T47D (cell line): ENCODE measurements around the gene MGAT5.

ENCODE experiments used
- DNase-seq, 2 experiments: peaks; one replicate each; pipeline versions ENCODE4 v3.0.0 to v3.0.0-alpha.2; 2011 to 2012; ENCODE audit warnings: low read depth in 1 of 2, low spot score in 1 of 2
- JUND ChIP-seq: IDR thresholded peaks from 2 replicates; pipeline ENCODE4 v1.6.1; 2012; ENCODE audit warnings: low read depth
- in situ Hi-C: cut with HindIII; loops from 2 replicates; pipeline ENCODE4 v1.10.0; 2016; ENCODE audit warnings: low sequenced_read_pairs, low pct_unique_long_range_greater_than_20kb

Gene MGAT5

GRCh38 chr2:134348760-134349159, 94.9 kb downstream of the MGAT5 start:
- DNase-seq = no peak
- in situ Hi-C loops = no loop called here
- TF ChIP-seq JUND = no peak

GRCh38 chr2:134351016-134351415, 97.1 kb downstream of the MGAT5 start:
- DNase-seq = no peak
- in situ Hi-C loops = no loop called here
- TF ChIP-seq JUND = no peak

DNA sequence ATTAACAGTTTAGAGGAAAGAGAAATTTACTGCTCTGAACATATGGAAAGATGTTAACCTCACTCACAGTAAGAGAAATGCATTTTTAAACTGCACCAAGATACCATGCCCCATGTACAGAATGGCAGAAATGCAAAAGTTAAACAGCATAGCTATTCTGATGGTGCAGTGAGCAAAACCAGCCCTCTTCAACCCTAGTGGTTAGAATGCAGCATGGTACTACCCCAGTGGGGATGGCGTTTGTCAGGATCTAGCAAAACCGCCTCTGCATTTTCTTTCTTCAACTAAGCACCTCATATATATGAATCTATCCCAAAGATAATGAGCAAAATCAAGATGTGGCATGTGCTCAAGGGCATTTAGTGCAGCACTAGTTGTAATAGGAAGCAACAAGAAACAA, 98.0 kb downstream of the MGAT5 start:
- in situ Hi-C loops = no loop called here
- no peak for TF ChIP-seq JUND
- DNase-seq = no peak

- DNase-seq = no peak
- TF ChIP-seq JUND = no peak
- in situ Hi-C loops = no loop called here
Measured at GRCh38 chr2:134352844-134353243, 99.0 kb downstream of the MGAT5 start.

- no peak for TF ChIP-seq JUND
- peak in 1 of 2 experiments; percentile 17 for DNase-seq
- in situ Hi-C loops = no loop called here
Measured at GRCh38 chr2:134354611-134355010, 100.7 kb downstream of the MGAT5 start.

- in situ Hi-C loops = no loop called here
- no peak for TF ChIP-seq JUND
- no peak for DNase-seq
Measured at GRCh38 chr2:134357814-134358213, 103.9 kb downstream of the MGAT5 start.

DNA sequence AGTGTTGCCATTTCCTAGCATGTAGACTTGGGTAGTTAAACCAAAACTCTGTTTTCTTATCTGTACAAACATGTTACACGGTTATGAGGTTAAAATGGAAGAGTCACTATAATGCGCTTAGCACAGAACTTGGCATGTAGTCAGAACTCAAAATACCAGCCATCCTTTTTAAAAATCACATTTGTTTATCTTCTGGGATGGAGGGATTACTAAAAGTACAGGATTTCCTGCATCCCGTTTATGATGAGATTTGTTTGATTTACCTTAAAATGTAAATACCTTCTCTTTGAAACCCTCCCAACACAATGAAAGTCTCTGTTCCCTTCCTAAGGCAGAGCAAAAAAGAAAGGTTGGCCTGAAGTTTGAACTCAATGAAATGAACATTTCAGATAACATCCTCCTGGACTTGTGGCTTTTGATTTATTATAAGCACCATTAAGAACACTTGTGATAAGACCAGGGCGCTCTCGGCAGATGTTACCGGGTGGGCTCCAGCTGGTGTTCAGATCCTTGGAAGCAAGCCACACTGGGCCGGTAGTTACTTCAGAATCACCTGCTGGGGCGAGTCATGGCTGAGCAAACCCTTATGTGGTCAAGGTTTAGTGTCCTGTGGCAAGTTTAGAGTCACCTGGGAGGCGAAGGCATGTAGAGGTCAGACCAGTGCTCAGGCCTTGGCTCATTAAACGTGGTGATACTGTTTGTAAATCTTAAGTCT, 105.7 kb downstream of the MGAT5 start:
- no peak for DNase-seq
- TF ChIP-seq JUND = no peak
- in situ Hi-C loops = no loop called here

- in situ Hi-C loops = no loop called here
- TF ChIP-seq JUND = no peak
- DNase-seq = no peak
Measured at GRCh38 chr2:134360745-134361487, 107.0 kb downstream of the MGAT5 start.

DNA sequence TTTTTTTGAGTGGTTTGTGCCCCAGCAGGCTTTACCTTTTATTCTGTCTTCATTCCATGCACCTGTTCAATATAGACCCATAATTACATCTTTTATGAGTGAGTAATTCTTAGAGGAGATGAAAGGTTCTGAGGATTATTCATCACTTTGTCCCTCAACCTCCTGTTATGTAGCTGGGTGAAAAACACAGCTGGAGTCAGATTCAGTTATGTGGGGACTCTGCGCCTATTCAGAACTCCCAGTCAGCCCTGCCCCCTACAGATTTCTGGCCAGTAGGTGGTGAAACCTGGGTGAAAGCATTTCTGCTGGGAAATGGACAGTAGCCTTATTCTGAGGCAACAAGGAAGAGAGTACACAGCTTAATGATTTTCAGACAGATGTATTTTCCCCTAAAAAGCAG, 107.8 kb downstream of the MGAT5 start:
- DNase-seq = no peak
- in situ Hi-C loops = no loop called here
- no peak for TF ChIP-seq JUND

- in situ Hi-C loops = no loop called here
- no peak for TF ChIP-seq JUND
- DNase-seq = no peak
Measured at GRCh38 chr2:134362152-134362668, 108.3 kb downstream of the MGAT5 start.

DNA sequence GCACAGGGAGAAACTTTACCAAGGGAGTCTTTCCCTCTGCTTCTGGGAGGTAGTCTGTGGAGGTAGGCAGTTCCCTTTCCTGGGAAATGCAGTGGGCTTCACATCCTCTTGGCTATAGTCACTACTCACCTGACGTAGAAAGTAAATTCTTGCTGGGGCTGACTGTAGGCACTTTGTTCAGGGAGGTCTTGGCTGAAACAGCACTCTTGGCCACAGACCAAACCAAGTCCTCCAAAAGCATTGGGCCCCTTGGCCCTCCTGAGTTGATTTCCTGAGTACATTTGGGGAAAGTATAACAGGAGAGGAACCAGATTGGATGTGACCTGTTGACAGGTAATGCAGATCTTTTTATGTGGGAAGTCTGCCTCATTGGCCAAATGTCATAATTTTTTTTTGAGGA, 108.9 kb downstream of the MGAT5 start:
- in situ Hi-C loops = no loop called here
- no peak for DNase-seq
- no peak for TF ChIP-seq JUND

GRCh38 chr2:134365356-134365755, 111.5 kb downstream of the MGAT5 start:
- no peak for TF ChIP-seq JUND
- in situ Hi-C loops = no loop called here
- no peak for DNase-seq

DNA sequence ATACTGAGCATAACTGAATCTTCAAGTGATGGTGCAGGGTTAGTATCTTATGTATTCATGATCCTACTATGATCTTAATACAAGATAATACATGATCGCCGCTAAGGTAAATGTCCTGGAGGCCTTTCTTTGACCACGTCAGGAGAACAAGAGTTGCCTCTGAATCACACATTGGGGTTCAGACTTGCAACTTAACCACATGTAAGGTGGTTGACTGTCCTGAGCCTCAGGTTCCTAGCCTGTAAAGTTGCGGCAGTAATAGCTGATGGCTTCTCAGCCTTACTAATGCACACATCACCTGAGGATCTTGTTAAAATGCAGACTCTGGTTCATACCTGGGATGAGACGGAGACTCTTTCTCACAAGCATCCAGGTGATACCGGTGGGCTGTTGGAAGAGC, 112.5 kb downstream of the MGAT5 start:
- in situ Hi-C loops = no loop called here
- TF ChIP-seq JUND = no peak
- no peak for DNase-seq
